DOHH2 (cell line): ENCODE data around the gene BRI3BP.
"Not testable (repeated sequence)": the region's sequence is repeated elsewhere in the genome, so short reads cannot be mapped to it uniquely, and the experiment has no call there.

Source experiments
- H3F3A ChIP-seq: fragments of 200-600 bp; sonication (generic), shearing (Covaris generic); 2 replicates; pipeline ENCODE4 v1.6.0; 2016; ENCODE audit warnings: antibody characterized with exemption, mild to moderate bottlenecking; ENCODE audit not compliant: control insufficient read depth, insufficient read depth
- H3K27ac ChIP-seq: fragments of 200-600 bp; sonication (generic); 2 replicates; pipeline ENCODE4 v1.5.1; 2014; ENCODE audit warnings: low read depth, mild to moderate bottlenecking, low read length, moderate library complexity
- H3K27me3 ChIP-seq: fragments of 200-600 bp; sonication (generic); 2 replicates; pipeline ENCODE4 v1.6.1; 2014; ENCODE audit warnings: mild to moderate bottlenecking, low read length, mixed read lengths; ENCODE audit not compliant: control insufficient read depth
- H3K36me3 ChIP-seq: fragments of 200-600 bp; sonication (generic); 2 replicates; pipeline ENCODE4 v1.6.1; 2014; ENCODE audit warnings: mild to moderate bottlenecking, low read length, moderate library complexity, mixed read lengths; ENCODE audit not compliant: control insufficient read depth
- H3K4me1 ChIP-seq: fragments of 200-600 bp; sonication (generic); 2 replicates; pipeline ENCODE4 v1.6.1; 2014; ENCODE audit warnings: mild to moderate bottlenecking, low read length, mixed read lengths; ENCODE audit not compliant: control insufficient read depth
- H3K4me2 ChIP-seq: fragments of 200-600 bp; sonication (generic); 2 replicates; pipeline ENCODE4 v1.6.0; 2014; ENCODE audit warnings: mild to moderate bottlenecking, low read length, moderate library complexity
- H3K4me3 ChIP-seq: fragments of 200-600 bp; sonication (generic); 2 replicates; pipeline ENCODE4 v1.5.1; 2014; ENCODE audit warnings: mild to moderate bottlenecking, low read length, mixed read lengths
- H3K79me2 ChIP-seq: fragments of 200-600 bp; sonication (generic); 2 replicates; pipeline ENCODE4 v1.6.1; 2014; ENCODE audit warnings: mild to moderate bottlenecking, low read length, mixed read lengths; ENCODE audit not compliant: control insufficient read depth
- H3K9me2 ChIP-seq: fragments of 200-600 bp; sonication (generic); replicated peaks from 2 replicates; pipeline ENCODE4 v1.6.1; 2014; ENCODE audit warnings: mild to moderate bottlenecking, low read length, mixed read lengths; ENCODE audit not compliant: control insufficient read depth
- H3K9me3 ChIP-seq: fragments of 200-600 bp; sonication (generic); 2 replicates; pipeline ENCODE4 v1.6.1; 2014; ENCODE audit warnings: antibody characterized with exemption, low read length, mixed read lengths; ENCODE audit not compliant: control insufficient read depth, insufficient read depth
- H4K20me1 ChIP-seq: fragments of 200-600 bp; sonication (generic); 2 replicates; pipeline ENCODE4 v1.6.0; 2014; ENCODE audit warnings: low read depth, mild to moderate bottlenecking, antibody characterized with exemption, low read length, moderate library complexity; ENCODE audit not compliant: control insufficient read depth, insufficient read depth
- EZH2phosphoT487 ChIP-seq: fragments of 200-600 bp; sonication (generic); IDR thresholded peaks from 2 replicates; pipeline ENCODE4 v1.6.1; 2017; ENCODE audit warnings: borderline replicate concordance, mild to moderate bottlenecking, antibody characterized with exemption, low read length, moderate library complexity, mixed read lengths
- TF ChIP-seq, protein P1 (sequence below): fragments of 200-600 bp; sonication (generic); IDR thresholded peaks from one replicate; pipeline ENCODE4 v1.5.1; 2014; ENCODE audit warnings: antibody characterized with exemption, mild to moderate bottlenecking, low read depth, low read length; ENCODE audit not compliant: poor library complexity, severe bottlenecking

BRI3BP gene

DNA sequence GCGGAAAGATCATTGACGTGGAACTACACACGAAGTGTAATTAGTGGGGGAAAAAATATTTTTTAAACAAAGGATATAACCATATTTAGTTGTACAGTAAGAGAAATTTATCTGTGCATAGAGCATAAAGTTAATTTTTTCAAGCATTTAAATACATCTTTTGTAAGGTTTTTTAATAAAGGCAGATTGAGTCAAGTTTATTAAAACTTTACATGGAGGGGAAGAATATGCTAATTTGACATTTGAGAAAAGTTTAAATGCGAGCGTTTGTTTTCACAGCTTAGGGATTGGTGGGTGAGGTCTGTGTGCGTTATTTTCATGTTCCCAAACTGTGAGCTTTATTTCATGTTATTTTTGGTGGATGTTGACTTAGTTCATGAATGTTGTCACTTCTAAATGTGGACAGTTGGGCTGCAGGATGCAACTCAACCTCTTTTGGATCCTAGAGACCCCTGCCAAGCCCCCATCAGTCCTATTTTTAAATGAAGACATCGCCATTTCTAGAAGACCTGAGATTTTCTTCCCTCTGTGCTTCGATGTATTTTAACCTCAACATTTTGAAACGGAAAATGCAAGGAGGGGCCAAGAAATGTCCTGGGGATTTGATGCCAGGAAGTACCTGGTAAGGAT, 32.3 kb downstream of the BRI3BP start:
- Histone ChIP-seq H3K27ac (no peak overlapping the region), H3K36me3 (peaks cover 92% of the 10 kb centered on the region), H3K4me3 (no peak overlapping the region), H3K4me1 (no peaks in the 10 kb centered on the region), H4K20me1 (peaks cover 7% of the 10 kb centered on the region; the same call in 1 of the 2 replicates), H3K79me2 (peaks cover 41% of the 10 kb centered on the region), H3K9me3 (no peaks in the 10 kb centered on the region), H3K27me3 (no peaks in the 10 kb centered on the region), H3K4me2 (no peak overlapping the region), H3F3A (peaks cover 24% of the 10 kb centered on the region; the same call in 1 of the 2 replicates), H3K9me2 (no peaks in the 10 kb centered on the region)
- TF ChIP-seq EZH2phosphoT487, result no peak
- TF ChIP-seq, protein P1, sequence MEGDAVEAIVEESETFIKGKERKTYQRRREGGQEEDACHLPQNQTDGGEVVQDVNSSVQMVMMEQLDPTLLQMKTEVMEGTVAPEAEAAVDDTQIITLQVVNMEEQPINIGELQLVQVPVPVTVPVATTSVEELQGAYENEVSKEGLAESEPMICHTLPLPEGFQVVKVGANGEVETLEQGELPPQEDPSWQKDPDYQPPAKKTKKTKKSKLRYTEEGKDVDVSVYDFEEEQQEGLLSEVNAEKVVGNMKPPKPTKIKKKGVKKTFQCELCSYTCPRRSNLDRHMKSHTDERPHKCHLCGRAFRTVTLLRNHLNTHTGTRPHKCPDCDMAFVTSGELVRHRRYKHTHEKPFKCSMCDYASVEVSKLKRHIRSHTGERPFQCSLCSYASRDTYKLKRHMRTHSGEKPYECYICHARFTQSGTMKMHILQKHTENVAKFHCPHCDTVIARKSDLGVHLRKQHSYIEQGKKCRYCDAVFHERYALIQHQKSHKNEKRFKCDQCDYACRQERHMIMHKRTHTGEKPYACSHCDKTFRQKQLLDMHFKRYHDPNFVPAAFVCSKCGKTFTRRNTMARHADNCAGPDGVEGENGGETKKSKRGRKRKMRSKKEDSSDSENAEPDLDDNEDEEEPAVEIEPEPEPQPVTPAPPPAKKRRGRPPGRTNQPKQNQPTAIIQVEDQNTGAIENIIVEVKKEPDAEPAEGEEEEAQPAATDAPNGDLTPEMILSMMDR, result no peak

DNA sequence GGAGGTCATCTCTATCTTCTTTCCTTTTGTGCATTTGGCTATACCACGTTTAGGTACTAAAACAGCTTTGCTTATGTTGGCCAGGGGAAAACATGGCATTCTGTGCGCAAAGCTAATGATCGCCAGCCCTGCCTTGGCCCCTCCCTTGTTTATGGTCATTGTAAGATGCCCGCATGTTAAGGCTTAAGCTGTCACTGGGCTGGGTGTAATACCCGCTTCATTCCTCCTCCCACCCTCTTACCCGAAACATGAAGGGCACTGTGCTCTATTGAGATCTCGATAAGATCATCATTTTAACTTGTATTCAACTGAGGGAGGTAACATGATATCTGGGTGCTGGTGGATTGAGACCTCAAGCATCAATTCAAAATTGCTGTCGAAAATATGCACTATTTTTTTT, 34.7 kb downstream of the BRI3BP start:
- Histone ChIP-seq H3K4me2 (no peak overlapping the region), H3K27ac (no peak overlapping the region), H3K27me3 (no peaks in the 10 kb centered on the region), H3F3A (peaks cover 25% of the 10 kb centered on the region), H3K9me3 (no peaks in the 10 kb centered on the region), H3K9me2 (no peaks in the 10 kb centered on the region), H3K4me1 (no peaks in the 10 kb centered on the region), H4K20me1 (peaks cover 7% of the 10 kb centered on the region; the same call in 1 of the 2 replicates), H3K4me3 (no peak overlapping the region), H3K79me2 (peaks cover 29% of the 10 kb centered on the region), H3K36me3 (peaks cover 84% of the 10 kb centered on the region)
- TF ChIP-seq, protein P1, result no peak
- TF ChIP-seq EZH2phosphoT487, result no peak

DNA sequence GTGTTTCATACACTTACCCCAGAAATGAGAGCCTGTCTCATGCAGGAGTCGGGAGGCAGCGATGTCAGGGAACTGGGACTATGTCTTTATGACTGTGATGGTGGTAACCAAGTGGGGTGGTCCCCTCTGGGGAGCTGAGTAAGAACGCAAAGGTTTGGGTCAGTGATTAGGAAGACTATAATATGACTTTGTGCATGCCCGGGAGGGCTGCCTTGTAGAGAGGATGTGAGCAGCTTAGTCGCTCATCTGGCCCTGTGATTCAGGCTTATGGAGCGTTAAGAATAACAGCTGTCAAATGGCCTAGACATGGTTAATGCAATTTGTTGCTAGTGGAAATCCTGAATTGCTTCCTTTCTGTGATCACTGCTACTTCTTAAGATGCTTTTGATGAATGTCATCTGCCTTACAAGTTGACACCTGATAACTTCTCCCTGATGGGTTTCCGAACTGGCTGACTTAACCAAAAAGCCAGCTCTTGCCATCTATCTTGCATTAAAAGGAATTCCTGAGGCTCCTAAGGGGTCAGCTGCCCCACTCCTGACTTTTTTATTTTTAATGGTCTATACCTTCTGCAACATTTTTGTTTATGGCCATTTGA, 36.4 kb downstream of the BRI3BP start:
- H3K9me3 ChIP-seq, result no peaks in the 10 kb centered on the region
- H3K4me3 ChIP-seq, result no peak overlapping the region
- H4K20me1 ChIP-seq, result peaks cover 7% of the 10 kb centered on the region; the same call in 1 of the 2 replicates
- peaks cover 24% of the 10 kb centered on the region for H3K79me2 ChIP-seq
- TF ChIP-seq EZH2phosphoT487, result no peak
- TF ChIP-seq, protein P1, result no peak
- no peak overlapping the region for H3K27ac ChIP-seq
- no peaks in the 10 kb centered on the region for H3K27me3 ChIP-seq
- no peaks in the 10 kb centered on the region for H3K9me2 ChIP-seq
- H3K4me2 ChIP-seq, result no peak overlapping the region
- peaks cover 25% of the 10 kb centered on the region for H3F3A ChIP-seq
- H3K4me1 ChIP-seq, result no peaks in the 10 kb centered on the region
- H3K36me3 ChIP-seq, result peaks cover 66% of the 10 kb centered on the region

- peaks cover 50% of the 10 kb centered on the region for H3K36me3 ChIP-seq
- not testable (repeated sequence) for H4K20me1 ChIP-seq, H3K9me3 ChIP-seq, H3K27ac ChIP-seq, H3K27me3 ChIP-seq, H3K4me1 ChIP-seq, H3K9me2 ChIP-seq, H3K4me3 ChIP-seq, H3K4me2 ChIP-seq
- H3K79me2 ChIP-seq, result peaks cover 14% of the 10 kb centered on the region
- peaks cover 21% of the 10 kb centered on the region for H3F3A ChIP-seq
These were observed 38.0 kb downstream of the BRI3BP start for GRCh38 chr12:125031471-125031870.
